GM18511 (cell line): ENCODE results near the gene IRAK2.
"Not testable (repeated sequence)": the region's sequence is repeated elsewhere in the genome, so short reads cannot be mapped to it uniquely, and the experiment has no call there.

Source experiments
- ATAC-seq: cut with Tn5 transposase; IDR thresholded peaks from one replicate; pipeline ENCODE4 v1.9.1; 2021; ENCODE audit warnings: mild to moderate bottlenecking, moderate library complexity; ENCODE audit not compliant: unreplicated experiment

IRAK2 gene

DNA sequence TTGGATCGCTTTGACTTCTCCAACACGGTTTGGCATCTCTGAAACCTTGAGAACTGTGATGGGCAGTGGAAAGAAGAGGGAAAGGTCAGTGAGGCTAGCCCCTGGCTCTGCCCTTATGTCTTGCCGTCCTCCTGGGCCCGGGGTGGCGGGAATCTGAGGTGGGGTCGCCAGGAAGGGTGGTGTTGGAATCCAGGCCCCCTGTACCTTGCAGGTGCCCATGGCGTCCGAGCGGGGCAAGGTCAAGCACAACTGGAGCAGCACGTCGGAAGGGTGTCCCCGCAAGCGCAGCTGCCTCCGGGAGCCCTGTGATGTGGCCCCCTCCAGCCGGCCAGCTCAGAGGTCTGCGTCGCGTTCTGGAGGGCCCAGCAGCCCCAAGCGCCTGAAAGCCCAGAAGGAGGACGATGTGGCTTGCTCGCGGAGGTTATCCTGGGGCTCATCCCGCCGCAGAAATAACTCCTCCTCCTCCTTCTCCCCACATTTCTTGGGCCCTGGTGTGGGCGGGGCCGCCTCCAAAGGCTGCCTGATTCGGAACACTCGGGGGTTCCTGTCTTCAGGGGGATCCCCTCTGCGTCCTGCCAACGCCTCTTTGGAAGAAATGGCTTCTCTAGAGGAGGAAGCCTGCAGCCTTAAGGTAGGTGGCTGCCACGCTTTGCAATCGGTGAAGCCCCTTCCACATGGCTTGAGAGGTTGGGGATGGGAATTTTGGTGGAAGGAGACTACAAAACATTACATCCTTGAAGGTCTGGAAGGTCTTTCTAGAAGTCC, 84.4 kb downstream of the IRAK2 start:
- ATAC-seq: peak; percentile 38

DNA sequence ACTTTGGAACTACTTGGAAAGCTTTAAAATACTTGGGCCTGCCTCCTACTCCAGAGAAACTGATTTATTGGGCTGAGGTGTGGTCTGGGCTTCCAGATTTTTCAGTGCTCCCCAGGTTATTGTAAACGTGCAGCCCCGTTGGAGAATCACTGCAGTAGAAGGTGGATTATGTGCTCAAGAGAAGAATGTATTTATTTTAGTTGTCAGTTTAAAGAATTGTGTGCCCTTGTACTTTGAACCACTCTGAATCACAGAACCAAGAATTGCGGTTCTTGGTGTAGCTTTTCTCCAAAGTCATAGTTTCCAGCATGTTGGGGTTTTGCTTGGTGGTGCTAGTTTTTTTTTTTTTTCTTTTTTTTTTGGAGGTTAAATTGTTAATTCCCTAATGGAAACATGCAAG, 85.1 kb downstream of the IRAK2 start:
- ATAC-seq: no peak

DNA sequence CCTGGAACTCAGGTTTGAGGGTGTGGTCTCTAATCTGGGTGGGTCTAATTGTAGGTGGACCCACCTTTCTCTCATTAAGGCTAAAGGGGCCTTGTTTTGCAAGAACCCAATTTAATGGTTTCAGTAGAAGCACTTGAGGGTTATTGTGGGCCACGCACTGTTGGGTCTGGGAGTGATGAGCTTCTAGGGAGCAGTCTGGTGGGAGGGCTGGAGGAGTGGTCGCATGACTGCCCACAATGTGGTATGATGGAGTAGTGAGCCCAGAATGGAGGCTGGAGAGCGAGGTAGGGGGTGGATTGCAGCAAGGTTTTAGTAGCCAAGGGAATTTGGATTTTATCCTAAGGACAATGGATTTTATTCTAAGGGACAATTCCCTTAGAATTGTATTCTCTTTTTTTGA, 86.3 kb downstream of the IRAK2 start:
- ATAC-seq: no peak

DNA sequence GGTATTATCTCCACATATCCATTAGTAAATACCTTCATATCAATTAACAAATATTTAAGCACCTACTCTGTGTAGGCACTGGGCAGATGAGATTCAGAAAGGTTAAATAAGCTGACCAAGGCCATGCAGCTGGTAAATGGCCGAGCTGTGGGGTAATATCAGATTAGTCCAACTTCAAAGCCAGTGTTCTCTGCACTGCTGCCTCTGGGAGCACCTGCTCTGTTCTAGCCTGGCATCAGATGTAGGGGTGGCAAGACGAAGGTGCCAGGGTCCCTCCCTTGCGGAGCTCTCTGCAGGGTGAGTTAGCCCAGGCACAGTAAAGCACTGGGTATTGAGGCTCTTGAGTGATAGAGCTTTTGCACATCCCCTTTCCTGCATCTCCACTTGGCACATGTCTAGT, 89.0 kb downstream of the IRAK2 start:
- no peak for ATAC-seq

DNA sequence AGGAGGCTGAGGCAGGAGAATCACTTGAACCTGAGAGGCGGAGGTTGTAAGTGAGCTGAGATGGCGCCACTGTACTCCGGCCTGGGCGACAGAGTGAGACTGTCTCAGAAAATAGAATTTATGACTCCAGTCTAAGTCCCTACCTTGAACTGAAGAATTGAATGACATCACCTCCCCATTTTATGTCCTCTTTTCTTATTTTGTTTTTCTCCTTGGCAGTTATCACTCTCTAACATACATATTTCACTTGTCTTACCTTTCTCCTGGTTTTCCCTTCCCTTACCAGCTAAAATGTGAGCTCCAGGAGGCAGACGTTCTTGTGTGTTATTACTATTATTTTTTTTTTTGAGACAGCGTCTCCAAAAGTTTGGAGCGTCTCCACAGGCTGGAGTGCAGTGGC, 91.1 kb downstream of the IRAK2 start:
- ATAC-seq: no peak

- no peak for ATAC-seq
These were observed 94.3 kb downstream of the IRAK2 start for GRCh38 chr3:10259036-10259435.

GRCh38 chr3:10259798-10260197, 95.1 kb downstream of the IRAK2 start:
- no peak for ATAC-seq

- no peak for ATAC-seq
These were observed 95.5 kb downstream of the IRAK2 start for GRCh38 chr3:10260211-10260701.

DNA sequence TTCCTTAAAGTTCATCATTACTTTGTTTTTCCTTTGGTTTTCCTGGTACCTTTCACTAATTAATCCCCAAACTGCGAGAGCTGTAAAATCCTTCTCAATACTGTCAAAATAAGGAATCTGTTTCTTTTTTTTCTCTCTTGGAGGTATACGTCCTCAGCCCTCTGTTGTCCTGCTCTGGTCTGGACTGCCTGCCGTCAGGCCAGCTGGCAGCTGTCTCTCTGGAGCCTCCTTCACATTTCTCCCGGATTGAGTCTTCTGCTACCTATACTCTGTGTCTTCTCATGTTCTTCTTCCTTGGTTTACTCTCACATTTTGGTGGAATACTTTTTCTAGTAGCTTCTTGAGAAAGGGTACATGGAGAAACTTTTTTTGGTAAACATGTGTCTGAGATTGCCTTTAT, 97.3 kb downstream of the IRAK2 start:
- ATAC-seq: no peak

- ATAC-seq: no peak
These were observed 99.1 kb downstream of the IRAK2 start for GRCh38 chr3:10263646-10264363.

GRCh38 chr3:10265833-10266232, 101.1 kb downstream of the IRAK2 start:
- no peak for ATAC-seq

DNA sequence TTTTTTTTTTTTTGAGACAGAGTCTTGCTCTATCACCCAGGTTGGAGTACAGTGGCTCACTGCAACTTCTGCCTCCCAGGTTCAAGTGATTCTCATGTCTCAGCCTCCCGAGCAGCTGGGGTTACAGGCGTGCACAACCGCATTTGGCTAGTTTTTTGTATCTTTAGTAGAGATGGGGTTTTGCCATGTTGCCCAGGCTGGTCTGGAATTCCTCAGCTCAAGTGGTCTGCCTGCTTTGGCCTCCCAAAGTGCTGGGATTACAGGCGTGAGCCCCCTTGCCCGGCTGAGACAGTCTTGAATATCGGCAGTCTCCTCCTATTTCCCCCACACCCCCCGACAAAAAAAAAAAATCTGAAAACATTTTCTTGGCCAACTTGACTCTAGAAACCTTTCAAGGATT, 102.2 kb downstream of the IRAK2 start:
- not testable (repeated sequence) for ATAC-seq

- ATAC-seq: no peak
These were observed 103.4 kb downstream of the IRAK2 start for GRCh38 chr3:10268116-10268515.

GRCh38 chr3:10268930-10269329, 104.2 kb downstream of the IRAK2 start:
- ATAC-seq: no peak

GRCh38 chr3:10269443-10269842, 104.7 kb downstream of the IRAK2 start:
- no peak for ATAC-seq

DNA sequence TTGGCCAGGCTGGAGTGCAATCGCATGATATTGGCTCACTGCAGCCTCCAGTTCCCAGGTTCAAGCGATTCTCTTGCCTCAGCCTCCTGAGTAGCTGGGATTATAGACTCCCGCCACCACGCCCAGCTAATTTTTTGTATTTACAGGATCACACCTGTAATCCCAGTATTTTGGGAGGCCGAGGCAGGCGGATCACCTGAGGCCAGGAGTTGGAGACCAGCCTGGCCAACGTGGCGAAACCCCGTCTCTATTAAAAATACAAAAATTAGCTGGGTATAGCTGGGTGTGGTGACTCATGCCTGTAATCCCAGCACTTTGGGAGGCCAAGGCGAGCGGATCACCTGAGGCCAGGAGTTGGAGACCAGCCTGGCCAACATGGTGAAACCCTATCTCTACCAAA, 107.8 kb downstream of the IRAK2 start:
- not testable (repeated sequence) for ATAC-seq

DNA sequence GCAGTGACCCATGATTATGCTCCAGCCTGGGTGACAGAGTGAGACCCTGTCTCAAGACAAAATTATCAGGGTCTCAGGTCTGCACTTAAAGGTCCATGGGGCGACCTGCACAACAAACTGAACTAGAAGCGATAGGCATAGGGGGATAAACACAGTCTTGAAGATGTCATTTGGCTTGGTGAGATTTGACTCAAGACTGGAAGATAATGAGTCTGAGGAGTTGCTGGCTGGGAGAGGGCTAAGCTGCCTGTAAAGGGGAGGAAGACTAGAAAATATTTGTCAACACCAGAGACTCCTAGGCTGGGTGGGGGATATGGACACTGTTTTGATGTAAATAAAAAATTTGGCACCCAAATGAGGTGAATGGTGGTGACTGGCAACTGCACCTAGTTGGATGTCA, 108.3 kb downstream of the IRAK2 start:
- ATAC-seq: no peak

DNA sequence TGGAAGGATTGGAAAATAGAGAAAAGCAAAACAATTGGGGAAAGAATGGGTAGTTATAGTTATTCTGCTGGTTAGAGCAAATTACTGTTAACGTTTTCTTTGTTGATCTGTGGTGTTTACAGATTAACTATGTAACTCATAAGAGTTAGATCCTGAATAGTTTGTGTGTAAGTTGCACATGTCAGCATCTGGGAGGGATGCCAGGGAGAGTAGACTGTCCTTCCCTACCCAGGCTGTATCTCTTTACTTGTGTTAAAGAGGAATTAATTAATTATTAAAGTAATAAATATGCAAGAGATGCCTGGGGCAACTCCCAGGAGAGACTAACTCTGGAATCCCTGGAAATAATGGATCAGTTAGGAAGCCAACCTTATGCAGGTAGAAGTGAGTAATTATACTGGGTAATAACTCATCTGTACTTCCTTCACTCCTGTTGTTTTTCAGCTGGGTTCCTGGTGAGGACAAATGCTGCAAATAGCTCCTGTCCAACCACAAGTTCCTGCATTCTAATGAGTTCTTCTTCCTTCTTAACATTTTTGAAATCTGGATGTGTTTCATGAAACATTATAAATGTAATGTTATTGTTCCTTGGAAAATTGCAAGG, 109.1 kb downstream of the IRAK2 start:
- no peak for ATAC-seq

- no peak for ATAC-seq
These were observed 109.9 kb downstream of the IRAK2 start for GRCh38 chr3:10274601-10275000.

DNA sequence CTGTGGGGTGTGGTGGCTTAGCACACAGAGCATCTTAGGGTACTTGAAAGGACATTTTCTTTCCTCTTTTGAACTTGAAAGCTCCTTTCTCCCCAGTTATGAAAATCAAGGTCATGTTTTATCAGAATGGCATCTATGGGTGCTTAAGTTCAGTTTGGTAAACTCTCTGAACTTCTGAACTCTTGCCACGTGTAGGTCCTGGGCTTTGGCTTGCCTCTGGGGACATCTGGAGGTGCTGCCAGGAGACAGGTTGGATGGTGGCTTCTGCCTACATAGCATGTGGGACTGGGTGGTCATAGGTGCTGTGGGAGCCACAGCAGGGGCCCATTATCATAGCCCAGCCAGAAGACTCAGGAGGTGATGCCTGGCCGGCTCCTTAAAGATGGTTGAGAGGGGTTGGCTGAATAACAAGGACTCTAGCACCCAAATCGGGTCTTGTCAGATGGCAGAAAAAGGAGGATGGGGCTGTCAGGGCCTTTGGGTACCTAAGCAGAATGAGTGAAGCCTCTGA, 112.5 kb downstream of the IRAK2 start:
- no peak for ATAC-seq

- no peak for ATAC-seq
These were observed 113.8 kb downstream of the IRAK2 start for GRCh38 chr3:10278501-10278900.
